ENCODE data around the gene SMAD6.

Gene SMAD6

DNA sequence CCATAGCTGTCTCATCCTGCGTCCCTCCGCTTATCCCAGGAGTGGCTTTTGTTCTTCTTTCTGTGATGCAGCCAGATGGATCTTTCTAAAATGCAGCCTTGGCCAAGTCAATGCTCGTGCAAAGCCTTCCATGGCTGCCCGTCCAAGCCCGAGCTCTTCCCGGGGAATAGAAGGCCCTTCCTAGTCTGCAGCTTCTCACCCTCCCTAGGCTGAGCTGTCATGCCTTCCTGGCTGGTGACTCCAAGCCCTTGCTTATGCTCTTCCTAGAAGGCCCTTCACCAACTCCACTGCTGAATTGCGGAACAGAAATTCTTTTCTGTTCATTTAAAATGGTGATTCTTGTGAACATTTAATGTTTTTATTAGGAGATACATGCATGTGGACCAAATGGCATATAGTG lies 95.9 kb downstream of the SMAD6 start:
- DNase-seq (no peak), ATAC-seq (replicated peaks) (no peak)
- Mint-ChIP-seq H3K4me1 (ENCODE audit: low read depth in 2 of 2) (no peaks in the 10 kb centered on the region), H3K27me3 (peaks cover 28 to 61% of the 10 kb centered on the region in 2 donors), H3K27ac (no peak overlapping the region), H3K36me3 (ENCODE audit: insufficient read depth) (no peaks in the 10 kb centered on the region), H3K4me3 (no peak overlapping the region), H3K9me3 (no peaks in the 10 kb centered on the region)

DNA sequence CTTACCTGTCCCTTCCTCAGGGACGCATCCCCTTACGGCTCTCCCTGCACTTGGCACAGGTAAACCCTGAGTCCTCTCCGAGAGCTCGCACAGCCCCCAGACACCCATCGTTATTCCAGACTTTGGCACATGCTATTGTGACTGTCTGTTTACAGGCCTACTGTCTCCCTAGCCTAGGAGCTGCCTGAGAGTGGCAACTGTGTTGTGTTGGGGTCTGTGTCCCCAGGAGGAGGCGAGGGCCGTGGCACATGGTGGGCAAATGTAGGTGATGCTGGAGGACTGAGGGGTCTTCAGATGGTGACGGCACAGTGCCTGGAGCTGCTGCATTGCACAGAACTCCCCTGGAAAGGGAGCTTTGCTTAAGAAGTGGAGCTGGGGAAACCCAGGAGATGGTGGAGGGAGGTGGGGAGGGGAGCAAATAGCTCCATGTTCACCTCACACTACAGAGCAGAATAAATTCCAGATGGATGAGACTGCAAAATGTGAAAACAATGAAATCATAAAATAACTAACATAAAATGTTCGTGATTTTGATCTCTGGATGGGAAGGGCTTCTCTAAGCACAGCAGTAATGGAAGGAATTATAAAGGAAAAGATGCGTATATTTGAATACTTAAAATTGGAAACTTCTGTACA lies 96.5 kb downstream of the SMAD6 start:
- Mint-ChIP-seq H3K4me3 (no peak overlapping the region), H3K27ac (no peak overlapping the region), H3K4me1 (ENCODE audit: low read depth in 2 of 2) (no peaks in the 10 kb centered on the region), H3K36me3 (ENCODE audit: insufficient read depth) (no peaks in the 10 kb centered on the region), H3K9me3 (no peaks in the 10 kb centered on the region), H3K27me3 (peaks cover 28 to 55% of the 10 kb centered on the region in 2 donors)
- no peak for ATAC-seq (replicated peaks)
- DNase-seq = no peak

DNA sequence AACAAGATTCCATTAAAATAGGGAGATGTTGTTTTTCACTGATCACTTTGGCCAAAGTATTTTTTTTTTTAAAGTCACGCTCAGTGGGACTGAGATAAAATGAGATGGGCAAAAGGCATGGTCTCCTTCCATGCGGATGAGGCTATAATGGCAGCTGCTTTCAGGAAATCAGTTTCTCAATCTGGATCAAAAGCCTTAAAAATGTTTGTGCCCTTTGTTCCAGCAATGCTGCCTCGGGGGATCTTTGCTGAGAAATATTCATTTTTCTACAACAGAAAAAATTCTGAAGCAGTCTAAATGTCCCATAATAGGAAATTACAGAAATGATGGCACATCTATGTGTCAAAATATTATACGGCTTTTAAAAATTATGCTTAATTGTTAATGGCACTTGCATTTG lies 97.2 kb downstream of the SMAD6 start:
- H3K27me3 Mint-ChIP-seq = peaks cover 28 to 54% of the 10 kb centered on the region in 2 donors
- H3K36me3 Mint-ChIP-seq (ENCODE audit: insufficient read depth) = no peaks in the 10 kb centered on the region
- no peak overlapping the region for H3K27ac Mint-ChIP-seq
- no peak overlapping the region for H3K4me3 Mint-ChIP-seq
- ATAC-seq (replicated peaks) (no peak), DNase-seq (no peak)
- no peaks in the 10 kb centered on the region for H3K9me3 Mint-ChIP-seq
- H3K4me1 Mint-ChIP-seq (ENCODE audit: low read depth in 2 of 2) = no peaks in the 10 kb centered on the region

DNA sequence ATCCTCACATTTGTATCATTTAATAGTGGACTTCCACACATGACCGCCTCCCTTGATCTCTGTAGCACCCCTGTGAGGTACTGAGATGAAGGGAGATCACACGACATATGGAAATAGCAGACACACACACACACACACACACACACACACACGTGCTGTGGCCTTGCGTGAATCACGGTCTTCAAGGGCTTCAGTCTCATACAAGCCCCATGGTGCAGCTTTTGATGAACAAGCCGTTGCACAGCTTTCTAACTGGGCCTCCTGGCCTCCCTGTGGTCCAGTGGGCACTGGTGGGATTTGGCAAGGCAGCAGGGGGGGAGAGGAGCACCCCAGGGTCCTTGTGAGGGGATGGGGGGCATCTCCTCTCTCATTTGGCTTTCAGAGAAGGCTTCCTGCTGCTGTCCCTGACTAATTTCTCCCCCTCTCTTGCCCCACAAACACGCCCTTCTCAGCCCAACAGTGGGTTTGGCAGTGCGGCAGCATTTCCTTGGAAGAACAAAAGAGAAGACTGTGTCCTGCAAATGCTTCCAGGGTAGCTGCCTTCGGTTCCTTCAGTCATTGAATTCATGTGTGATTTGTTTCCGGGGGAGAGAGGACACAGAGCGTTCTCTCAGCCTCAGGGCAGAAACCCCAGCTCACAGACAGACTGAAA lies 98.7 kb downstream of the SMAD6 start:
- H3K27me3 Mint-ChIP-seq = peaks cover 28 to 61% of the 10 kb centered on the region in 2 donors
- no peaks in the 10 kb centered on the region for H3K4me1 Mint-ChIP-seq (ENCODE audit: low read depth in 2 of 2)
- DNase-seq = no peak
- H3K4me3 Mint-ChIP-seq = no peak overlapping the region
- no peaks in the 10 kb centered on the region for H3K9me3 Mint-ChIP-seq
- H3K27ac Mint-ChIP-seq = no peak overlapping the region
- ATAC-seq (replicated peaks) = no peak
- H3K36me3 Mint-ChIP-seq (ENCODE audit: insufficient read depth) = no peaks in the 10 kb centered on the region

DNA sequence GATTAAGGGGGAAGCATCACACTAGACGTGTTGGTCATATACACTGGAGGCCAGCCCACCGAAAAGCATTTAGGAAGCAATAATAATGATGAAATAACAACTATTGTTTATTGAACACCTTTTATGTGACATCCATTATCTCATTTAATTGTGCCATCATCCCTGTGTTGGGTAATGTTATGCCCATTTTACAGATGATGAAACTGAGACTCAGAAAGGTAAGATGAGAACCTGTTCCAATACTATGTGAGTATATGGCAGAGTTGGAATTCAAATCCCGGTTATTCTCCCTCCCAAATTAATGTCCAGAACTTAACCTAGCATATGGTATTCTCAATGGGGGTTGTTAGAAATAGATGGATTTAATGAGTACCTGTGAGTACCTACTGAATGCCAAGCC lies 99.2 kb downstream of the SMAD6 start:
- no peaks in the 10 kb centered on the region for H3K36me3 Mint-ChIP-seq (ENCODE audit: insufficient read depth)
- no peak for DNase-seq
- no peak overlapping the region for H3K4me3 Mint-ChIP-seq
- no peak for ATAC-seq (replicated peaks)
- H3K27ac Mint-ChIP-seq = no peak overlapping the region
- no peaks in the 10 kb centered on the region for H3K9me3 Mint-ChIP-seq
- no peaks in the 10 kb centered on the region for H3K4me1 Mint-ChIP-seq (ENCODE audit: low read depth in 2 of 2)
- peaks cover 26 to 56% of the 10 kb centered on the region in 2 donors for H3K27me3 Mint-ChIP-seq

DNA sequence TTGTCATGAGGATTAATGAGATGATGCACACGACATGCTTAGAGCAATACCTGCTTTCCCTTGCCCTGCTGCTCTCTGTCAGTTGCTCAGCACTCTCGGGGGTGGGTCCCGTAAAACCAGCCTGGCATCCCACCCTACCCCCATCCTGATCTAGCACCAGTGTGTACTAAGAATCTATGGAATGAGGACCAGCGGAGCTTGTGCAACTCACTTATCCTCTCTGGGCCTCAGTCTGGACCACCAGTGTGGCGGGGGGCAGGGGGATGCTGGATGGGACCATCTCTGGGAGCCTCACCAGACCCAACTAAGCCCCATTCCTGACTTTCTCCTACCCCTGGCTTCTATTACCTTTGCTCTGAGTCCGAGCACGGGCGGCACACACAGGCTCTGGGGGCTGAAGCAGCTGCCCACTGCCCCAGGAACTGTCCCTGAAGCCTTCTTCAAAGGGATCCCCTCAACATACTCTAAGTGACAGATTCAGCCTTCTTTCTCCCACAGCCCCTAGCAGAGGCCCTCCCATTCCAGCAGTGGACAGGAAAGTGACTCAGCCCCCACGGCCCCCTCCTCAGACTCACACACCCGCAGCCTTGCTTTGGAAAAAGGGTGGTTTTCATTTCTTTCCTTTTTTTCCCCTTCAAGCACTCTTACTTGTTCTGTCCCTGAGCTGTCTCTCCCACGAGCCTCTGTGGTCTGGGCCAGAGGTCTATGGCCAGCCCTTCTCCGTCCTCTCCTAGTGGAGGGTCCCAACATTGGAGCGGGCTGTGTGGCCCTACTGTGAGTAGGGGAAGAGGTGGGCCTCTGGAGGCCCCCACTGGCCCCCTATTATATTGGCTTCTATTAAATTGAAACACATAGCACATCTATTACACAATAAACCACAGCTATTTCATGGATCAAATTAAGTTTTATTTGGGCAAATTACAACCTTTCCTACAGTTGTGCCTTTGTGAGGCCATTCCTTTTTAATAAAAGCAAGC lies 100.3 kb downstream of the SMAD6 start:
- ATAC-seq (replicated peaks) (no peak), DNase-seq (no peak)
- Mint-ChIP-seq H3K27me3 (peaks cover 20 to 49% of the 10 kb centered on the region in 2 donors), H3K36me3 (ENCODE audit: insufficient read depth) (peaks cover 3% of the 10 kb centered on the region), H3K9me3 (no peaks in the 10 kb centered on the region), H3K27ac (no peak overlapping the region), H3K4me3 (no peak overlapping the region), H3K4me1 (ENCODE audit: low read depth in 2 of 2) (no peaks in the 10 kb centered on the region)

DNA sequence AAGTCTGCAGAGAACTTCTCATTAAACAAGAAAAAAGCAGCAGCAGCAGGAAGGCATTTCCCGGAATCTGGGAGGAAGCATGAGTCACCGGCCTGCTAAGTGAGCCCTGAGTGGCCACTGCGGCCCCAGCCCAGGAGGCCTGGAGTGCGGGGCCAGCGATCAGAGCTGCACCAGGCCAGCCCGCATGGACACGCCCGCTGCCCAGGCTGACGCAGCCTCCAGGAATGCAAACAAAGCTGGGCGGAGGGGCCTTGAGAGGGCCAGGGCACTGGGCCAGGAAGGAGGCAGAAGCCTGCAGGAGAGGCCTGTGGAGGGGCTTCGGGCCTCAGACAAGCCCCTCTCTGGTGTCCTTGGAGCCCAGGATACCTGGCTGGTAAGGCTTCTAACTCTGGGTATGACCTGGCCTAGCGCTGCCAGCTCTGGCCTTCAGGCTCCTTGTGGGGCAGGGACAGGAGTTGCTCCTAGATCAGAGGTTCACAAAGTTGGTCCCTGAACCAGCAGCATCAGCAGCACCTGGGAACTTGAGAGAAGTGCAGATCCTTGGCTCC lies 101.2 kb downstream of the SMAD6 start:
- no peak overlapping the region for H3K4me3 Mint-ChIP-seq
- no peak overlapping the region for H3K27ac Mint-ChIP-seq
- H3K4me1 Mint-ChIP-seq (ENCODE audit: low read depth in 2 of 2) = no peaks in the 10 kb centered on the region
- H3K36me3 Mint-ChIP-seq (ENCODE audit: insufficient read depth) = peaks cover 3% of the 10 kb centered on the region
- ATAC-seq (replicated peaks) = no peak
- H3K9me3 Mint-ChIP-seq = no peaks in the 10 kb centered on the region
- H3K27me3 Mint-ChIP-seq = peaks cover 10 to 40% of the 10 kb centered on the region in 2 donors
- no peak for DNase-seq

DNA sequence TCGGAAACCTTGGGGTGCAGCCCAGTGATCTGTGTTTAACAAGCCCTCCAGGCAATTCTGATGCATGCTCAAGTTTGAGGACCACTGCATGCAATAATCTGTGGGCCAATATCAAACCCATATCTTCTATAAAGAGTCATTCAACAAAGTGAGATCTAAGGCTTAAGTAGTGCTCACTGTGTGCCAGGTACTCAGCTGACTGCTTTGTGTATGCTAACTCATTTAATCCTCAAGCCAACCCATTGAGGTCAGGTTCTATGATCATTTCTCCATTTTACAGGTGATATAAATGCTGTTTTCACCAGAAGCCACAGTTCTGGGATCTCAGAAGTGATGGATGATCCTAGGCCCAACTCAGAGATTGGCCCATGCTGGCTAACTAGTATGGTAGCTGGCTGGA lies 101.7 kb downstream of the SMAD6 start:
- no peak overlapping the region for H3K4me3 Mint-ChIP-seq
- ATAC-seq (replicated peaks) (no peak), DNase-seq (no peak)
- H3K36me3 Mint-ChIP-seq (ENCODE audit: insufficient read depth) = peaks cover 3% of the 10 kb centered on the region
- H3K27me3 Mint-ChIP-seq = peaks cover 5 to 37% of the 10 kb centered on the region in 2 donors
- no peaks in the 10 kb centered on the region for H3K4me1 Mint-ChIP-seq (ENCODE audit: low read depth in 2 of 2)
- no peaks in the 10 kb centered on the region for H3K9me3 Mint-ChIP-seq
- H3K27ac Mint-ChIP-seq = no peak overlapping the region

DNA sequence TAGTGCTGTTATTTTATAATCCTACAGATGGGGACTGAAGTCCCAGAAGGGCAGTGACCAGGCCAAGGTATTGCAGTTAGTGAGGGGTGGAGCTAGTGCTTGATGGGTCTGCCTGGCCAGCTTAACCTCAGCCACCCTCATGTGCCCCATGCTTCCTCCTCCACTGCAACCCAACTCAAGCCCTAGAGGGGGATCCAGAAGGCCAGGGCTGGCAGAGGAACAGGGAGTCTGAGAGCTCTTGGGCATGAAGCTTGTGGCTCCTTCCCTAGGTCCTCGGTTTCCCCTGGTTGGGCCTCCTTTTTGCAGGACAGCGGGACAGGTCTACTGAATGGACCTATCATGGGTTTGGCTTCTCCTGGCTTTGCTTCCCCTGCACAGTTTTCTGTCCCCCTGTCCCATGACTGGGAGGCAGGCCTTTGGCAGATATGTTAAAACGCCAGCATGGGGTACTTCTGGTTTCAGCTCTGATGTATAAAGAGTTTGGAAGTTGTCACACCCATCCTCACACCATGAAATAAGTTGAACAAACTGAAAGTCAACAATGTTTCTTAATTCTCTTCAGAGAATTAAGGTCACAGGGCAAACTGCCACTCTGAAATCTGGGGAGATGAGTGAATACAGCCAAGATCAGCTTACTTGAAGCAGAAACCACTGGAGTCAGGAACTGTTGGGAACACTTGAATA lies 103.3 kb downstream of the SMAD6 start:
- Mint-ChIP-seq H3K9me3 (no peaks in the 10 kb centered on the region), H3K4me3 (no peak overlapping the region), H3K27me3 (peaks cover 0 to 46% of the 10 kb centered on the region in 2 donors), H3K4me1 (ENCODE audit: low read depth in 2 of 2) (no peaks in the 10 kb centered on the region), H3K27ac (no peak overlapping the region), H3K36me3 (ENCODE audit: insufficient read depth) (peaks cover 3% of the 10 kb centered on the region)
- ATAC-seq (replicated peaks) (no peak), DNase-seq (no peak)

DNA sequence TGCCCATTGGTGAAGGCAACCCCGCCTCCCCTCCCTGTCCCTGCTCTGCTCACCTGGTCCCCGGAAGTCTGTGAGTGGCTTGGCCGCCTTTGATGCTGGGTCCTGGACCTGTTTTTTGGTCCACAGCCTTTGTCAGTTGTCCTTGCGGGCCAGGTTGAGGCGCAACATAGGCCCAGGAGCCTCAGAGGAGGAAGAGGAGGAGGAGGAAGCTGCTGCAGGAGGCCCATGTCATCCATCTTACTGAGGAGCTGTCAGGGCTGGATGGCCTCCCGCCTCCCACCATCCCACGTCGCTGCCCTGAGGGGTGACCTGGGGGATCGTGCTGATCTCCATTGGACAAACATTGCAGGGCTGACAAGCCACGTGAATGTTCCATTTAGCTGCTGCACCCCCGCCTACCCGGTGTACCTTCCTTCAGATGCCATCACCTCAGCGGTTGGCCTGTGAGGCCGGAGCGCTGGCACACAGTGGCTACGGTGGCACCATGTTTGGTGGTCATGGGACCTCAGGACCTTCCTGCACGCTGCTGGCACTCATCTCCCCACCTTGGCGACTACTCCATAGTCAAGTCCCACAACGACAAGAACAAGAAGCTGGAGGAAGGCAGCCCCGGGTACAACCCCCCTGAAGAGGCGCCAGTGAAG lies 106.3 kb downstream of the SMAD6 start:
- H3K4me1 Mint-ChIP-seq (ENCODE audit: low read depth in 2 of 2) = no peaks in the 10 kb centered on the region
- ATAC-seq (replicated peaks) = no peak
- H3K9me3 Mint-ChIP-seq = no peaks in the 10 kb centered on the region
- H3K27me3 Mint-ChIP-seq = peaks cover 0 to 28% of the 10 kb centered on the region in 2 donors
- H3K36me3 Mint-ChIP-seq (ENCODE audit: insufficient read depth) = peaks cover 3% of the 10 kb centered on the region
- no peak overlapping the region for H3K4me3 Mint-ChIP-seq
- no peak overlapping the region for H3K27ac Mint-ChIP-seq
- DNase-seq = no peak

DNA sequence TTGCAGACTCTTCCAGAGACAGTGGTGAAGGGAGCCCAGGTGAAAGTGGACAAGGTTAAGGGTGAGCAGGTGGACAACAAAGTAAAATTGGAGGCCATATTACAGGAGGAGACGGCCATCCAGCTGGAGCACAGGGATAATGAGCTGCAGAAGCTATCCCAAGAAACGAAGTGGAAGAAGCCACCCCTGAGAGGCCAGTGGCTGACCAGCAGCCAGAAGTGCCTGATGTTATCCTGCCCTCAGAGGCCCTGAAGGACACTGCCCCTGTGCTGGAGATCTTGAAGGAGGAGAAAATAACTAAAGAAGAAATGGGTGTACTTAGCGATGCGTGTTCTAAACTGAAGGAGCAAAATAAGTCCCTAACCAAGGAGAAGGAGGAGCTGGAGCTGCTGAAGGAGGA lies 107.6 kb downstream of the SMAD6 start:
- Mint-ChIP-seq H3K9me3 (no peaks in the 10 kb centered on the region), H3K4me3 (no peak overlapping the region), H3K36me3 (ENCODE audit: insufficient read depth) (peaks cover 3% of the 10 kb centered on the region), H3K27ac (no peak overlapping the region), H3K4me1 (ENCODE audit: low read depth in 2 of 2) (no peaks in the 10 kb centered on the region), H3K27me3 (peaks cover 11 to 39% of the 10 kb centered on the region in 2 donors)
- ATAC-seq (replicated peaks) (no peak), DNase-seq (no peak)

DNA sequence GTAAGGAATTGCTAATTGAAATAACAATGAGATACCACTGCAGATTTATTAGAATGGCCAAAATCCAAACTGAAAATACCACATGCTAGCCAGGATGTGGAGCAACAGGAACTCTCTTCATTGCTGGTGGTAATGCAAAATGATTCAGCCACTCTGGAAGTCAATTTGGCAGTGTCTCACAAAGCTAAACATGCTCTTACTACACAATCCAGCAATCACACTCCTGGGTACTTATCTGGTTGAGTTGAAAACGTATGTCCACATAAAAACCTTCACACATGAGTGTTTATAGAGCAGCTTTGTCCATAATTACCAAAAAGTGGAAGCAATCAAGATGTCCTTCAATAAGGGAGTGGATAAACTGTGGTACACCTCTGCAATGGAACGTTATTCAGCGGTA lies 113.3 kb downstream of the SMAD6 start:
- H3K9me3 Mint-ChIP-seq = no peaks in the 10 kb centered on the region
- H3K27ac Mint-ChIP-seq = no peak overlapping the region
- DNase-seq (no peak), ATAC-seq (replicated peaks) (no peak)
- peaks cover 32 to 38% of the 10 kb centered on the region in 2 donors for H3K27me3 Mint-ChIP-seq
- no peaks in the 10 kb centered on the region for H3K36me3 Mint-ChIP-seq (ENCODE audit: insufficient read depth)
- H3K4me1 Mint-ChIP-seq (ENCODE audit: low read depth in 2 of 2) = no peaks in the 10 kb centered on the region
- no peak overlapping the region for H3K4me3 Mint-ChIP-seq

DNA sequence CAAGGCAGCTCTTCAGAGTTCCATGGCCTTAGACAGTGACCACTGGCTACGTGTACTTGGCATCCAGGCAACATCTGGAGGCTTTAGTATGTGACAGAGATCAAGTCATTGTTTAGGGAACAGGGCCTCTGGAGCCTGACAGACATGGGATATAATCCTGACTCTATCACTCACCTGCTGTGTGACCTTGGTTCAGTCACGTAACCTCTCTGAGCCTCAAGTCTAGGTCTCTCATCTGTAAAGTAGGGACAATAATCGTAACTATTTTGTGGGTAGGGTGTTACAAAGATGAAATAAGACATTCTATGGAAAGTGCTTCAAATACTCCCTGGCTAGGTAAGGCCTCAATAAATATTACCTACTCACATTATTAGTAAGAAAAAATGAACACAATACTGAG lies 114.2 kb downstream of the SMAD6 start:
- DNase-seq (no peak), ATAC-seq (replicated peaks) (no peak)
- Mint-ChIP-seq H3K27me3 (peaks cover 32 to 38% of the 10 kb centered on the region in 2 donors), H3K4me1 (ENCODE audit: low read depth in 2 of 2) (no peaks in the 10 kb centered on the region), H3K4me3 (no peak overlapping the region), H3K27ac (no peak overlapping the region), H3K36me3 (ENCODE audit: insufficient read depth) (no peaks in the 10 kb centered on the region), H3K9me3 (no peaks in the 10 kb centered on the region)
